K562 (cell line): ENCODE results near the gene FOXO3. TPM values are rescaled to one million over a fixed set of nuclear protein-coding genes. Genes with fewer than 3 reads are reported as not detected.
A peak's percentile ranks its signal among the peaks of the same experiment; 100 is the strongest.

ENCODE experiments used
- ATAC-seq: fragments of 200-7000 bp; cut with Tn5 transposase; 3 replicates; pipeline ENCODE4 v1.9.1; 2020; ENCODE audit warnings: moderate library complexity
- BruUV-seq: library from RNA; stranded (reverse); fragments of 400-500 nt; replicated peaks from 2 replicates; lab custom pipeline; 2021; lab: Mats Ljungman, UMichigan
- CTCF ChIA-PET: fragments of 300-600 bp; formaldehyde crosslinking; extraction: SDS; loops from one replicate; lab custom pipeline; 2021; ENCODE audit warnings: low intra/inter-chr PET ratio; lab: Yijun Ruan, JAX
- POLR2A ChIA-PET: fragments of 300-600, 350-650 bp; sonication (Branson Sonifier 250); formaldehyde crosslinking; extraction: SDS; loops from one replicate; lab custom pipeline; 2021; ENCODE audit warnings: antibody characterized with exemption, inconsistent platforms; lab: Yijun Ruan, JAX
- DNase-seq, 4 experiments: peaks; one replicate each; pipeline versions ENCODE4 v3.0.0 to v3.0.0-alpha.2; 2011 to 2018; ENCODE audit warnings: low spot score in 3 of 4, mixed read lengths in 3 of 4; ENCODE audit errors: extremely low read depth in 1 of 4
- FAIRE-seq: peaks from 2 replicates; lab custom pipeline; 2011; peaks lifted over from hg19 to GRCh38; lab: Jason Lieb, UNC
- H2AFZ ChIP-seq: 2 replicates; pipeline ENCODE4 v1.6.0; 2011; ENCODE audit warnings: low read depth, low read length, control low read depth, inconsistent platforms
- H3K27ac ChIP-seq: fragments of 200-600 bp; 3 replicates; pipeline ENCODE4 v1.8.0; 2011; ENCODE audit warnings: low read depth, mild to moderate bottlenecking, control low read depth, inconsistent platforms, low read length, moderate library complexity, mixed read lengths; ENCODE audit errors: extremely low read depth
- H3K27me3 ChIP-seq, 2 experiments: fragments of 300-600 bp in 1 of 2; 2 replicates in 1 of 2; 3 replicates in 1 of 2; pipeline versions ENCODE4 v1.6.0 to v1.8.0; 2011; ENCODE audit warnings: inconsistent platforms in 2 of 2, low read length in 2 of 2, mild to moderate bottlenecking in 1 of 2, mixed read lengths in 1 of 2, moderate library complexity in 1 of 2; ENCODE audit not compliant: control insufficient read depth in 2 of 2, insufficient read depth in 2 of 2
- H3K36me3 ChIP-seq: fragments of 300-600 bp; 3 replicates; pipeline ENCODE4 v1.8.0; 2011; ENCODE audit warnings: mild to moderate bottlenecking, low read length, inconsistent platforms; ENCODE audit not compliant: control insufficient read depth, insufficient read depth
- H3K4me1 ChIP-seq, 2 experiments: fragments of 200-600 bp in 1 of 2; replicated peaks in 1 of 2; 2 replicates in 1 of 2; 3 replicates in 1 of 2; pipeline versions ENCODE4 v1.5.1 to v1.8.0; 2011; ENCODE audit warnings: inconsistent platforms in 2 of 2, low read length in 2 of 2, mild to moderate bottlenecking in 1 of 2, mixed read lengths in 1 of 2, moderate library complexity in 1 of 2; ENCODE audit not compliant: control insufficient read depth in 2 of 2, insufficient read depth in 2 of 2
- H3K4me2 ChIP-seq: 2 replicates; pipeline ENCODE4 v1.6.1; 2011; ENCODE audit warnings: low read length, control low read depth, inconsistent platforms, mixed read lengths; ENCODE audit not compliant: insufficient read depth
- H3K4me3 ChIP-seq: fragments of 200-600 bp; sonication (generic), shearing (Covaris generic); 2 replicates; pipeline ENCODE4 v1.5.1; 2016; ENCODE audit warnings: control low read depth, inconsistent platforms
- H3K79me2 ChIP-seq: fragments of 200-600 bp; 3 replicates; pipeline ENCODE4 v1.8.0; 2011; ENCODE audit warnings: low read length, inconsistent platforms; ENCODE audit not compliant: control insufficient read depth, insufficient read depth
- H3K9ac ChIP-seq, 2 experiments: 2 replicates each; pipeline versions ENCODE4 v1.6.0 to v1.6.1; 2011; ENCODE audit warnings: low read depth in 2 of 2, low read length in 2 of 2, control low read depth in 1 of 2, inconsistent platforms in 1 of 2, mild to moderate bottlenecking in 1 of 2, mixed read lengths in 1 of 2; ENCODE audit not compliant: insufficient read depth in 1 of 2
- H3K9me1 ChIP-seq: one replicate; pipeline ENCODE4 v1.6.0; 2011; ENCODE audit warnings: inconsistent platforms, mild to moderate bottlenecking, low read length, moderate library complexity; ENCODE audit not compliant: control insufficient read depth, insufficient read depth
- H3K9me3 ChIP-seq: replicated peaks from 2 replicates; pipeline ENCODE4 v1.5.1; 2011; ENCODE audit warnings: low read depth, low read length, inconsistent platforms; ENCODE audit not compliant: control insufficient read depth, insufficient read depth
- H4K20me1 ChIP-seq: replicated peaks from 2 replicates; pipeline ENCODE4 v1.6.1; 2011; ENCODE audit warnings: low read length, inconsistent platforms, mixed read lengths; ENCODE audit not compliant: control insufficient read depth, insufficient read depth
- ADNP ChIP-seq: fragments of 200-800 bp; sonication (Bioruptor generic); IDR thresholded peaks from 2 replicates; pipeline ENCODE4 v1.6.1; 2016; ENCODE audit warnings: missing genetic modification characterization, missing compliant biosample characterization
- CEBPG ChIP-seq, 3 experiments: fragments of 200-800 bp in 1 of 3; sonication (Bioruptor generic) in 1 of 3; sonication (generic) in 1 of 3; formaldehyde crosslinking in 1 of 3; IDR thresholded peaks in 2 of 3; conservative IDR thresholded peaks in 1 of 3; 2 replicates each; pipeline versions ENCODE4 v1.6.1 to v1.8.0; 2016 to 2022; ENCODE audit warnings: missing compliant biosample characterization in 2 of 3, missing genetic modification characterization in 2 of 3, mild to moderate bottlenecking in 1 of 3, missing genetic modification reagents in 1 of 3
- CREM ChIP-seq: IDR thresholded peaks from 2 replicates; pipeline ENCODE4 v1.6.1; 2014; ENCODE audit warnings: antibody characterized with exemption, low read depth
- DNMT1 ChIP-seq: fragments of 450-650 bp; IDR thresholded peaks from 2 replicates; pipeline ENCODE4 v1.6.1; 2016; ENCODE audit warnings: antibody characterized with exemption, mild to moderate bottlenecking
- ESRRA ChIP-seq: fragments of 450-650 bp; IDR thresholded peaks from 2 replicates; pipeline ENCODE4 v1.6.1; 2014; ENCODE audit warnings: low read depth, mild to moderate bottlenecking, moderate library complexity, borderline replicate concordance
- FOSL1 ChIP-seq: fragments of 200-800 bp; sonication (Bioruptor generic); conservative IDR thresholded peaks from 2 replicates; pipeline ENCODE4 v1.6.1; 2016; ENCODE audit warnings: missing genetic modification characterization, missing compliant biosample characterization
- FOXK2 ChIP-seq, 2 experiments: fragments of 450-650 bp; IDR thresholded peaks in 1 of 2; conservative IDR thresholded peaks in 1 of 2; 2 replicates each; pipeline ENCODE4 v1.6.1; 2016; ENCODE audit warnings: low read depth in 2 of 2, mild to moderate bottlenecking in 1 of 2
- NR1H2 ChIP-seq: sonication (generic); formaldehyde crosslinking; IDR thresholded peaks from 2 replicates; pipeline ENCODE4 v1.4.0; 2020; ENCODE audit warnings: mild to moderate bottlenecking, missing genetic modification reagents
- SMAD3 ChIP-seq: fragments of 450-650 bp; formaldehyde crosslinking; conservative IDR thresholded peaks from 2 replicates; pipeline ENCODE4 v1.4.0; 2020; ENCODE audit warnings: mild to moderate bottlenecking
- SPI1 ChIP-seq: IDR thresholded peaks from 2 replicates; pipeline ENCODE4 v1.6.1; 2011; ENCODE audit warnings: low read depth, low read length, control low read depth, borderline replicate concordance
- ZNF165 ChIP-seq: fragments of 250-450 bp; sonication (Bioruptor Pico); IDR thresholded peaks from 2 replicates; pipeline ENCODE4 v1.4.0; 2020; ENCODE audit warnings: borderline replicate concordance
- ZNF311 ChIP-seq: fragments of 250-450 bp; sonication (Bioruptor Pico); IDR thresholded peaks from 2 replicates; pipeline ENCODE4 v1.4.0; 2020; ENCODE audit warnings: mild to moderate bottlenecking, moderate library complexity
- WGBS: fragments of 100-300 bp; shearing (Covaris generic); methylation state at CpG from one replicate; pipeline ENCODE4 v1.1.6; 2016; ENCODE audit warnings: low coverage, mixed read lengths; ENCODE audit not compliant: insufficient coverage; ENCODE audit errors: missing lambda C conversion rate; 5-methylcytosine and 5-hydroxymethylcytosine counted together
- in situ Hi-C: fragments of 300-500 bp; cut with MboI; formaldehyde crosslinking; loops from 4 replicates; pipeline ENCODE4 v1.15.0; 2018; ENCODE audit warnings: inconsistent platforms, mixed read lengths
- intact Hi-C: fragments of 100-400 bp; cut with micrococcal nuclease; formaldehyde crosslinking; loops from 2 replicates; pipeline ENCODE4 v1.14.2; 2022
- polyA plus RNA-seq, 8 experiments: library from polyadenylated mRNA; depleted of rRNA in 4 of 8; stranded (reverse) in 5 of 8; unstranded in 3 of 8; fragments of >200 nt; fragmentation: Nextera tagmentation in 2 of 8; fragmentation: Illumina TruSeq in 1 of 8; extraction: Ambion mirVana in 2 of 8; extraction: Trizol in 1 of 8; gene quantifications; 2 replicates each; pipeline versions ENCODE4 v1.2.1 to v1.2.3, GENCODE V29; 2011 to 2014; ENCODE audit warnings: inconsistent platforms in 1 of 8, missing spikeins in 1 of 8
- total RNA-seq, 7 experiments: library from RNA; depleted of rRNA in 6 of 7; stranded (reverse); fragments of >200 nt in 6 of 7; fragmentation: Illumina TruSeq in 2 of 7; extraction: Trizol in 2 of 7; gene quantifications; 2 replicates each; pipeline versions ENCODE4 v1.2.1 to v1.2.3, GENCODE V29; 2011 to 2021; ENCODE audit warnings: low replicate concordance in 1 of 7
- TF ChIP-seq, protein P1 (sequence below): sonication (generic); formaldehyde crosslinking; IDR thresholded peaks from 2 replicates; pipeline ENCODE4 v1.8.0; 2022; ENCODE audit warnings: mild to moderate bottlenecking, missing genetic modification reagents, borderline replicate concordance
- TF ChIP-seq, protein P2 (sequence below): fragments of 450-650 bp; formaldehyde crosslinking; IDR thresholded peaks from 2 replicates; pipeline ENCODE4 v1.4.0; 2022; ENCODE audit warnings: missing genetic modification characterization

Gene FOXO3
- total and polyA plus RNA-seq, 9 of the 15 experiments (the other 6 are each of a cell fraction or from before 2014, with no cell fraction given): 3.0 to 14.6 (median 6.0) TPM

DNA sequence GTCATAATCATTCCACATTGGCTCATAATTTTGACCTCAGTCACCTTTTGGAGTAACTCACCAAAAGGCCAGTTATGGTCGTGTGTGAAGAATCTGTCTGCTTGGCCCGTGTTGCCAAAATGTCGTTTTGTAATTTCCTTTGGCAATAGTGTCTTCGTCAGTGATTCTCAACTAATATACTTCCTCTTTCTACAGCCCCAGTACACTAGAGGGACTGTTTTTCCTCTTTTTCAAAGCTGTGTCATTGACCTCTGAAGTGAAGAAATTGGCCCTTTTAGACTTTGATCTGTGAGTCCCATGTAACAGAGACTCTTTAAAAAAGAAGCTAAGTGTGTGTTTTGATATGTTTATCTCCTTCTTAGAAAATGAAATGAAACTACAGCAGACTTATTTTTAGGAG, 5.2 kb downstream of the FOXO3 start:
- peak; percentile 62 for FAIRE-seq
- H3K27me3 ChIP-seq: no peaks in the 10 kb centered on the region
- no peak overlapping the region; the same call in 2 of the 3 replicates for H3K27ac ChIP-seq
- peak in 1 of 4 experiments; percentile 41 for DNase-seq
- H3K9ac ChIP-seq: no peak overlapping the region
- H4K20me1 ChIP-seq: peaks cover 22% of the 10 kb centered on the region
- CTCF ChIA-PET: no interaction called here
- ATAC-seq: peak; percentile 59
- no TSS peak for BruUV-seq
- POLR2A ChIA-PET: interaction anchor here (0.6 to 2.1 kb wide), 2 partner anchors 13 to 530 kb away, joined by 3 to 6 read pairs; partner anchors contain the start of gene CEP57L1
- no peak overlapping the region for H2AFZ ChIP-seq
- H3K79me2 ChIP-seq: peaks cover 36% of the 10 kb centered on the region
- in situ Hi-C loops (no loop called here), intact Hi-C loops (no loop called here)
- no peaks in the 10 kb centered on the region for H3K9me1 ChIP-seq
- peaks cover 32% of the 10 kb centered on the region; the same call in 2 of the 3 replicates for H3K36me3 ChIP-seq
- WGBS: 7% methylated on average over 4 of the region's 4 CpGs
- no peaks in the 10 kb centered on the region for H3K9me3 ChIP-seq
- no peak overlapping the region for H3K4me3 ChIP-seq
- H3K4me2 ChIP-seq: no peak overlapping the region
- peaks cover 19 to 35% of the 10 kb centered on the region in 2 experiments for H3K4me1 ChIP-seq
- TF ChIP-seq ZNF311 (CRISPR knock-in tag): no peak
- TF ChIP-seq SPI1: 0 out of 2 replicates have a peak, but pooled peaks have one; percentile 26
- TF ChIP-seq ESRRA: 0 out of 2 replicates have a peak, but pooled peaks have one; percentile 10
- no peak for TF ChIP-seq SMAD3
- no peak for TF ChIP-seq NR1H2 (CRISPR knock-in tag)
- TF ChIP-seq, protein P1, sequence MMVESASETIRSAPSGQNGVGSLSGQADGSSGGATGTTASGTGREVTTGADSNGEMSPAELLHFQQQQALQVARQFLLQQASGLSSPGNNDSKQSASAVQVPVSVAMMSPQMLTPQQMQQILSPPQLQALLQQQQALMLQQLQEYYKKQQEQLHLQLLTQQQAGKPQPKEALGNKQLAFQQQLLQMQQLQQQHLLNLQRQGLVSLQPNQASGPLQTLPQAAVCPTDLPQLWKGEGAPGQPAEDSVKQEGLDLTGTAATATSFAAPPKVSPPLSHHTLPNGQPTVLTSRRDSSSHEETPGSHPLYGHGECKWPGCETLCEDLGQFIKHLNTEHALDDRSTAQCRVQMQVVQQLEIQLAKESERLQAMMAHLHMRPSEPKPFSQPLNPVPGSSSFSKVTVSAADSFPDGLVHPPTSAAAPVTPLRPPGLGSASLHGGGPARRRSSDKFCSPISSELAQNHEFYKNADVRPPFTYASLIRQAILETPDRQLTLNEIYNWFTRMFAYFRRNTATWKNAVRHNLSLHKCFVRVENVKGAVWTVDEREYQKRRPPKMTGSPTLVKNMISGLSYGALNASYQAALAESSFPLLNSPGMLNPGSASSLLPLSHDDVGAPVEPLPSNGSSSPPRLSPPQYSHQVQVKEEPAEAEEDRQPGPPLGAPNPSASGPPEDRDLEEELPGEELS (CRISPR knock-in tag): no peak
- 0 out of 2 replicates have a peak, but pooled peaks have one; percentile 17 for TF ChIP-seq CREM
- TF ChIP-seq FOSL1 (tag): peak; percentile 29; the same call in 1 of the 2 replicates
- no peak for TF ChIP-seq ADNP
- no peak for TF ChIP-seq ZNF165
- TF ChIP-seq FOXK2 (conservative IDR thresholded peaks at IDR 0.05 in 1 of 2, IDR thresholded peaks at IDR 0.05 in 1 of 2; ENCODE audit: low read depth in 2 of 2): peak in 1 of 2 experiments; percentile 31; a peak in 1 of 4 replicates
- no peak; the same call in 1 of the 2 replicates for TF ChIP-seq CEBPG (CRISPR knock-in tag; IDR thresholded peaks at IDR 0.05)
- TF ChIP-seq CEBPG (tag; conservative IDR thresholded peaks at IDR 0.05 in 1 of 2, IDR thresholded peaks at IDR 0.05 in 1 of 2): peak in 1 of 2 experiments; percentile 65; a peak in 1 of 4 replicates
- peak; percentile 65; the same call in 1 of the 2 replicates for TF ChIP-seq DNMT1
- TF ChIP-seq, protein P2, sequence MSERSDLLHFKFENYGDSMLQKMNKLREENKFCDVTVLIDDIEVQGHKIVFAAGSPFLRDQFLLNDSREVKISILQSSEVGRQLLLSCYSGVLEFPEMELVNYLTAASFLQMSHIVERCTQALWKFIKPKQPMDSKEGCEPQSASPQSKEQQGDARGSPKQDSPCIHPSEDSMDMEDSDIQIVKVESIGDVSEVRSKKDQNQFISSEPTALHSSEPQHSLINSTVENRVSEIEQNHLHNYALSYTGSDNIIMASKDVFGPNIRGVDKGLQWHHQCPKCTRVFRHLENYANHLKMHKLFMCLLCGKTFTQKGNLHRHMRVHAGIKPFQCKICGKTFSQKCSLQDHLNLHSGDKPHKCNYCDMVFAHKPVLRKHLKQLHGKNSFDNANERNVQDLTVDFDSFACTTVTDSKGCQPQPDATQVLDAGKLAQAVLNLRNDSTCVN (CRISPR knock-in tag): no peak
